ENCODE results near the gene MYO5C. TPM values are rescaled to one million over a fixed set of nuclear protein-coding genes. Genes with fewer than 3 reads are reported as not detected.

Gene MYO5C
- total and polyA plus RNA-seq, 2 of the 4 experiments (the other 2 are of a cell fraction): under 0.01 to 0.03 TPM

- Histone ChIP-seq H3K27ac (ENCODE audit: insufficient read depth, low read length) (no peak overlapping the region), H2AK9ac (replicated peaks; ENCODE audit: low read depth, low read length, poor library complexity) (no peak overlapping the region), H3K4ac (ENCODE audit: low read depth, low read length) (no peak overlapping the region), H4K91ac (ENCODE audit: insufficient read depth, low read depth, low read length) (no peak overlapping the region), H2AK5ac (ENCODE audit: low read depth, low read length) (no peak overlapping the region), H3K18ac (ENCODE audit: low read depth, low read length) (no peak overlapping the region), H3K27me3 (ENCODE audit: control insufficient read depth, insufficient read depth, low read length) (no peaks in the 10 kb centered on the region), H2BK120ac (ENCODE audit: low read depth, low read length) (no peak overlapping the region), H3K36me3 (ENCODE audit: control insufficient read depth, insufficient read depth, low read length) (peaks cover 20% of the 10 kb centered on the region), H3K23ac (ENCODE audit: low read depth, low read length) (no peak overlapping the region), H3K9me1 (ENCODE audit: insufficient read depth, low read length) (peaks cover 4% of the 10 kb centered on the region; the same call in 1 of the 2 replicates), H2BK15ac (ENCODE audit: low read depth, low read length) (no peak overlapping the region), H4K5ac (ENCODE audit: low read depth, low read length) (no peak overlapping the region), H3K14ac (replicated peaks; ENCODE audit: low read depth, low read length) (no peak overlapping the region), H2AFZ (replicated peaks; ENCODE audit: low read length, poor library complexity) (no peak overlapping the region), H2BK5ac (ENCODE audit: low read depth, low read length, poor library complexity, severe bottlenecking) (no peak overlapping the region), H4K8ac (ENCODE audit: low read depth in 2 of 2, low read length in 2 of 2) (no peak overlapping the region), H3K4me3 (ENCODE audit: insufficient read depth, low read depth, low read length) (no peak overlapping the region), H3K9ac (ENCODE audit: low read depth, low read length) (no peak overlapping the region), H4K20me1 (ENCODE audit: insufficient read depth, low read length) (no peaks in the 10 kb centered on the region), H3K79me1 (ENCODE audit: low read depth in 1 of 2, low read length in 2 of 2) (peaks cover 5 to 6% of the 10 kb centered on the region in 2 experiments; a peak in 3 of 4 replicates), H3K4me1 (ENCODE audit: control insufficient read depth, insufficient read depth, low read length) (peaks cover 6% of the 10 kb centered on the region), H3K4me2 (ENCODE audit: low read depth, low read length) (no peak overlapping the region), H3K56ac (ENCODE audit: extremely low read depth, insufficient read depth, low read length) (no peak overlapping the region), H2BK20ac (ENCODE audit: low read depth, low read length) (no peak overlapping the region), H3K9me3 (ENCODE audit: control insufficient read depth, insufficient read depth, low read length) (no peaks in the 10 kb centered on the region)
- 94% methylated on average over 5 of the region's 9 CpGs; no CpG with 5 or more reads in 1 of the 2 experiments for WGBS, 2 experiments (ENCODE audit: extremely low coverage in 2 of 2, insufficient read length in 1 of 2)
- in situ Hi-C loops (cut with MboI; ENCODE audit: low sequenced_read_pairs): no loop called here
- POLR2A ChIA-PET (ENCODE audit: unreplicated experiment): no interaction called here
- TF ChIP-seq MAZ (IDR thresholded peaks at IDR 0.05; ENCODE audit: borderline replicate concordance, low read depth, low read length) (no peak), USF2 (IDR thresholded peaks at IDR 0.05; ENCODE audit: low read depth, low read length) (no peak), RAD21 (IDR thresholded peaks at IDR 0.05; ENCODE audit: low read length) (no peak), MXI1 (IDR thresholded peaks at IDR 0.05; ENCODE audit: borderline replicate concordance, low read depth, low read length) (no peak), BHLHE40 (IDR thresholded peaks at IDR 0.05; ENCODE audit: low read depth, low read length) (no peak), SMC3 (IDR thresholded peaks at IDR 0.05; ENCODE audit: low read depth, low read length) (no peak), FOS (IDR thresholded peaks at IDR 0.05; ENCODE audit: low read depth, low read length) (no peak), ELK1 (IDR thresholded peaks at IDR 0.05; ENCODE audit: borderline replicate concordance, low read depth, low read length) (no peak), POLR2A (IDR thresholded peaks at IDR 0.05; ENCODE audit: low read depth, low read length) (no peak), RCOR1 (IDR thresholded peaks at IDR 0.05; ENCODE audit: insufficient replicate concordance, low read length) (no peak)
- TF ChIP-seq, protein P1, sequence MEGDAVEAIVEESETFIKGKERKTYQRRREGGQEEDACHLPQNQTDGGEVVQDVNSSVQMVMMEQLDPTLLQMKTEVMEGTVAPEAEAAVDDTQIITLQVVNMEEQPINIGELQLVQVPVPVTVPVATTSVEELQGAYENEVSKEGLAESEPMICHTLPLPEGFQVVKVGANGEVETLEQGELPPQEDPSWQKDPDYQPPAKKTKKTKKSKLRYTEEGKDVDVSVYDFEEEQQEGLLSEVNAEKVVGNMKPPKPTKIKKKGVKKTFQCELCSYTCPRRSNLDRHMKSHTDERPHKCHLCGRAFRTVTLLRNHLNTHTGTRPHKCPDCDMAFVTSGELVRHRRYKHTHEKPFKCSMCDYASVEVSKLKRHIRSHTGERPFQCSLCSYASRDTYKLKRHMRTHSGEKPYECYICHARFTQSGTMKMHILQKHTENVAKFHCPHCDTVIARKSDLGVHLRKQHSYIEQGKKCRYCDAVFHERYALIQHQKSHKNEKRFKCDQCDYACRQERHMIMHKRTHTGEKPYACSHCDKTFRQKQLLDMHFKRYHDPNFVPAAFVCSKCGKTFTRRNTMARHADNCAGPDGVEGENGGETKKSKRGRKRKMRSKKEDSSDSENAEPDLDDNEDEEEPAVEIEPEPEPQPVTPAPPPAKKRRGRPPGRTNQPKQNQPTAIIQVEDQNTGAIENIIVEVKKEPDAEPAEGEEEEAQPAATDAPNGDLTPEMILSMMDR (conservative IDR thresholded peaks at IDR 0.05; ENCODE audit: low read depth, low read length): no peak
- no TSS peak for BruUV-seq (replicated peaks)
- CTCF ChIA-PET: no interaction called here
- no peak for DNase-seq
- dilution Hi-C loops (cut with HindIII; ENCODE audit: low sequenced_read_pairs, unreplicated experiment): no loop called here
- no peak for ATAC-seq (ENCODE audit: low read depth)
- intact Hi-C loops (cut with micrococcal nuclease): no loop called here
These were observed 145.4 kb downstream of the MYO5C start for GRCh38 chr15:52150043-52150825.
